Measurements from ENCODE around the gene EDIL3.

The EDIL3 gene, protein sequence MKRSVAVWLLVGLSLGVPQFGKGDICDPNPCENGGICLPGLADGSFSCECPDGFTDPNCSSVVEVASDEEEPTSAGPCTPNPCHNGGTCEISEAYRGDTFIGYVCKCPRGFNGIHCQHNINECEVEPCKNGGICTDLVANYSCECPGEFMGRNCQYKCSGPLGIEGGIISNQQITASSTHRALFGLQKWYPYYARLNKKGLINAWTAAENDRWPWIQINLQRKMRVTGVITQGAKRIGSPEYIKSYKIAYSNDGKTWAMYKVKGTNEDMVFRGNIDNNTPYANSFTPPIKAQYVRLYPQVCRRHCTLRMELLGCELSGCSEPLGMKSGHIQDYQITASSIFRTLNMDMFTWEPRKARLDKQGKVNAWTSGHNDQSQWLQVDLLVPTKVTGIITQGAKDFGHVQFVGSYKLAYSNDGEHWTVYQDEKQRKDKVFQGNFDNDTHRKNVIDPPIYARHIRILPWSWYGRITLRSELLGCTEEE

DNA sequence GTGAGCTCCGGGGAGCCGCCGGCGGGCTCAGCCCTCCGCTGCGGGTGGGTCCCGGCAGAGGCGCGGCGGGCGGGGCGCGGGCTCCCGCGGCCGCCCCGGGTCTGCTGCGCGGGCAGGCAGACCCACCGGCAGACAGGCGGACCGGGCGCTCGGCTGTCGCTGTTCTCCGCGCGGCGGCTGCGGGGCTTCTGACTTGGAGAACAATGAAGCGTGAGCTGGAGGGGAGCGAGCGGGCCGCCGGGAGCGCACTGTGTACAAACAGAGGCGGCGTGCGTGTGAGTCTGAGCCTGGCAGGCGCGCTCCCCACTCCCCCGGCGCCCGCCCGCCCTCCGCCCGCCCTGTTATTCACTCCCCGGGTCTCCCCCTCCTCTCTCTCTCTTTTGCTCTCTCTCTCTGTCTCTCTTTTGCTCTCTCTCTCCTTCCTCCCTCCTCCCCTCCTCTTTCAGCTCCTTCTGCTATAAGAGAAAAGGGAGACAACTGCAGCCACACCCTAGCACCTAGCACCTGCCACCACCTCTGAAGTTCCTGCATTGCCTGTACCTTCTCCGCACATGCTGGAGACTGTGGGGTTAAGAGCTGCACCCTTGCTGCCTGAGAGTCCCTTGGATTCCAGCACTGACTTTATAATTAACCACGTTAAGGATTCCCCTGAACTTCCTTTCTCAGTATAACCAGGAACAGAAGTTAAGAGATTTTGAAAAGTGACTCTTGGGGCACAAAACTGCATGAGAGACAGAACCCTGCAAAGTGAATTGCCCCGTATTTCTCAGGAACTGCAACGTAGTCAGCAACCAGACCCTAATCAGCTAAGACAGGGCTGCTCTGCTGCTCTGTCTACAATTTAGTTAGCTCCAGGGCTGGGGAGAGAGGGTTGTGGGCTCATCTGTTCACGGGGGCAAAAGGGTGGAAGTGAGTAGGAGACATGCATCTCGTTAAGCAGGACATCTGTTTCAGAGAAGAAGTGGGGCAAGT lies at the start of gene EDIL3:
EDIL3 (minus strand) TSS at position 277 of the 972 bp plus-strand sequence. CDS start 506 bp downstream, outside the sequence.
- H3K9ac ChIP-seq (ENCODE audit: low read length) = no peak within 1 kb of the TSS
- H3K9me2 ChIP-seq (replicated peaks; ENCODE audit: insufficient read depth, low read length) = no peaks in the 10 kb centered on the region
- H4K20me1 ChIP-seq (ENCODE audit: insufficient read depth, low read length) = no peaks in the 10 kb centered on the region
- no peak within 1 kb of the TSS for H3K27ac ChIP-seq (ENCODE audit: low read length)
- H3K79me2 ChIP-seq (ENCODE audit: low read length) = no peaks in the 10 kb centered on the region
- peak within 1 kb of the TSS; percentile 60 for H3K4me3 ChIP-seq (ENCODE audit: low read length)
- no peaks in the 10 kb centered on the region for H3K4me1 ChIP-seq (ENCODE audit: low read length)
- H3K27me3 ChIP-seq (replicated peaks; ENCODE audit: insufficient read depth, low read length) = no peaks in the 10 kb centered on the region; the same call in 1 of the 2 replicates
- H3K9me3 ChIP-seq (replicated peaks; ENCODE audit: insufficient read depth, low read length) = no peaks in the 10 kb centered on the region
- no peaks in the 10 kb centered on the region for H3F3A ChIP-seq (ENCODE audit: insufficient read depth, low read length)
- peak within 1 kb of the TSS; percentile 69 for H2AFZ ChIP-seq (ENCODE audit: low read length)
- no peaks in the 10 kb centered on the region for H3K36me3 ChIP-seq (replicated peaks; ENCODE audit: insufficient read depth, low read length)
- H3K4me2 ChIP-seq (ENCODE audit: low read depth, low read length) = peak within 1 kb of the TSS; percentile 89
- TF ChIP-seq EZH2 (optimal IDR thresholded peaks at IDR 0.05; ENCODE audit: low read depth, low read length) = no peak
- TF ChIP-seq EZH2phosphoT487 (IDR thresholded peaks at IDR 0.05; ENCODE audit: low read length) = no peak
- no peak for TF ChIP-seq CTCF (IDR thresholded peaks at IDR 0.05; ENCODE audit: low read length)
- peak; percentile 35 for DNase-seq

DNA sequence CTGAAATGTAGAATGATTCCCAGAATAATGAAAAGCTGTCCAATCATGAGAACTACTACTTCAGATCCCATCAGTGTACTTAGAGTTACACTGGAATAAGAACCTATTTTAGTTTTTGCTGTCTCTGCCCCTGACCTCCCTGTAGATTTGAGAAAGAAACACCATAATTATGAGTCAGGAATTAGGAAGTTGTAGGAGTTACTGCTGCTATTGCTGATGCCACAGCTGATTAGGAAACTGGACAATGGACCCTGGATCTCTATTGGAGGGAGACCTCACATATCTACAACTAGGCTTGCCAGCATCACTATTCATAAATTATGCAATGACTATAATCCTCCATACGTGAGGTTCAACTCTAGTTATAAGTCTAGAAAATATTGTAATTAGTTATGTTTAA lies 48.8 kb upstream of the EDIL3 start:
- Histone ChIP-seq H3F3A (ENCODE audit: insufficient read depth, low read length) (no peaks in the 10 kb centered on the region), H3K79me2 (ENCODE audit: low read length) (no peaks in the 10 kb centered on the region), H3K27ac (ENCODE audit: low read length) (no peak overlapping the region), H3K36me3 (replicated peaks; ENCODE audit: insufficient read depth, low read length) (no peaks in the 10 kb centered on the region), H3K4me2 (ENCODE audit: low read depth, low read length) (no peak overlapping the region), H3K9me3 (replicated peaks; ENCODE audit: insufficient read depth, low read length) (no peaks in the 10 kb centered on the region), H3K27me3 (replicated peaks; ENCODE audit: insufficient read depth, low read length) (no peaks in the 10 kb centered on the region), H3K9me2 (replicated peaks; ENCODE audit: insufficient read depth, low read length) (no peaks in the 10 kb centered on the region), H4K20me1 (ENCODE audit: insufficient read depth, low read length) (no peaks in the 10 kb centered on the region), H2AFZ (ENCODE audit: low read length) (no peak overlapping the region), H3K4me3 (ENCODE audit: low read length) (no peak overlapping the region), H3K9ac (ENCODE audit: low read length) (no peak overlapping the region), H3K4me1 (ENCODE audit: low read length) (no peaks in the 10 kb centered on the region)
- no peak for DNase-seq
- TF ChIP-seq EZH2 (optimal IDR thresholded peaks at IDR 0.05; ENCODE audit: low read depth, low read length) = no peak
- no peak for TF ChIP-seq EZH2phosphoT487 (IDR thresholded peaks at IDR 0.05; ENCODE audit: low read length)
- no peak for TF ChIP-seq CTCF (IDR thresholded peaks at IDR 0.05; ENCODE audit: low read length)

DNA sequence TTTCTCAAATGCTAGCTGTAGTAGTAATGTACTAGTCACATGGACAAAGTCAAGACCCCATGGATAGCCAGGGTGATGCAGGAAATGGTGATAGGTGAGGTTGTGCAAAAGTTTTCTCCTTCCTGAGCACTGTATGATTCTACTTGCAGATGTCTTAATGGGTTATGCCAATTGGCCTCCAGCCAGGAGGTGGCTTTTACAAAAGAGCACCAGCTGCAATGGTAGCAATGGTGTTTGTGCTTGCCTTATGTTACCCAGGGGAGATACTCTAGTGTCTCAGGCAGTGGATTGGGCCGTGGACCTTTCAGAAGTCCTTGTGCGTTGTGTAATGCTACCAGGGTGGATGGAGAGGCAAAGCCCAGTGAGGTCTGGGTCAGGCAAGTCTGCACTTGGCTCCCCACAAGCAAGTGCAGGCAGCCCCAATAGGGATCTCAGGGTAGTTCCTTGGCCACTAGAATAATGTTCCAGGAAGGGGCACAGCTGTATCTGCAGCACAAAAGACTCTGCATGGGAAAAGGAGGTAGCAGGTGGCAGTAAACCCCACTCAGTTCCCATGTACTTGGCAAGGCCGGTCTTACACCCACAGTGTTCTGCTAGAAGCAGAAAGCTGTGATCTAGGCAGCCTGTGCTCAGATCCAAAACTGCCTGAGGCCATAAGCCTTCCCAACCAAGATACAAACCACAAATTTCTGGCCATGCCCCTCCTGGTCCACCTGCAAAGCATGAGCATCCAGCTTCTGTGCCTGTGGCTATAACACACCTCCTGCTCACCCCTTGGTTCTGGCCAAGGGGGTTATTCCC lies 46.4 kb upstream of the EDIL3 start:
- Histone ChIP-seq H3K9ac (ENCODE audit: low read length) (no peak overlapping the region), H3K27me3 (replicated peaks; ENCODE audit: insufficient read depth, low read length) (no peaks in the 10 kb centered on the region), H3K36me3 (replicated peaks; ENCODE audit: insufficient read depth, low read length) (no peaks in the 10 kb centered on the region), H4K20me1 (ENCODE audit: insufficient read depth, low read length) (no peaks in the 10 kb centered on the region), H3F3A (ENCODE audit: insufficient read depth, low read length) (no peaks in the 10 kb centered on the region), H3K4me1 (ENCODE audit: low read length) (no peaks in the 10 kb centered on the region), H3K4me2 (ENCODE audit: low read depth, low read length) (no peak overlapping the region), H3K9me3 (replicated peaks; ENCODE audit: insufficient read depth, low read length) (no peaks in the 10 kb centered on the region), H3K27ac (ENCODE audit: low read length) (no peak overlapping the region), H3K79me2 (ENCODE audit: low read length) (no peaks in the 10 kb centered on the region), H2AFZ (ENCODE audit: low read length) (no peak overlapping the region), H3K4me3 (ENCODE audit: low read length) (no peak overlapping the region), H3K9me2 (replicated peaks; ENCODE audit: insufficient read depth, low read length) (no peaks in the 10 kb centered on the region)
- TF ChIP-seq EZH2 (optimal IDR thresholded peaks at IDR 0.05; ENCODE audit: low read depth, low read length) (no peak), CTCF (IDR thresholded peaks at IDR 0.05; ENCODE audit: low read length) (no peak), EZH2phosphoT487 (IDR thresholded peaks at IDR 0.05; ENCODE audit: low read length) (no peak)
- DNase-seq = no peak
